ENCODE measurements around the gene C4orf50. TPM values are rescaled to one million over a fixed set of nuclear protein-coding genes. Genes with fewer than 3 reads are reported as not detected.

C4orf50 gene
- total and polyA plus RNA-seq, 2 of the 8 experiments (the other 6 are each of a cell fraction or from before 2014, with no cell fraction given): 0.08 to 0.22 TPM

DNA sequence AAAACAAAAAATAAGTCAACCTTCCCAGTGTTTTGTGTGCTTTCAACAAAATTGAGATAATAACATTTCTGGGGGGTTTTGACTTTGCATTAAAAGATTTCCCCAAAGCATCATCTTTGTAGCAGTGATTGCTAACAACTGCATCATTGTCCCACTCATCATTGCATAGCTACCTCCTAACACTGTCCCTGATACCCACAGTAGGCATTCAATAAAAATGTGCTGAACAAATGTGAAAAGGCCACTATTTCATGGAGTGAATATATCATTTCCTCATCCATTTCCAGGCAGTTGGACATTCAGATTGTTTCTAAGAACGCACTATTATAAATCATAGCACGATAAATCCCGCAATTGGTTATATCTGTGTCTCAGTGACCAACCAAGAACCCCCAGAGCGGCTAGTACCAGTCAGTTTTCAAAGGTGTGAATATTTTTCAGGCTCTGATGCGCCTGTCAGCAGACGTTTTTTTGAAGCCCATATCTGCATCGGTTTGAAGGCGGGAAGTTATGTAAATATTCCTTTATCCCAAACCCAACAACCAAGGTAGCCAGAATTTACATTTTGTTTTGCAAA lies 89.3 kb downstream of the C4orf50 start (continued):
- TF ChIP-seq RAD21 (IDR thresholded peaks at IDR 0.05 in 1 of 2, conservative IDR thresholded peaks at IDR 0.05 in 1 of 2; ENCODE audit: low read depth in 2 of 2, low read length in 2 of 2): no peak

Data from H1 (cell line).